HPDE6-E6E7 (cell line): Measurements from ENCODE around the gene ASCL1.

Experiments
- DNase-seq: peaks from one replicate; pipeline ENCODE4 v3.0.0; 2011; ENCODE audit warnings: missing footprints; ENCODE audit errors: extremely low spot score

ASCL1 gene

DNA sequence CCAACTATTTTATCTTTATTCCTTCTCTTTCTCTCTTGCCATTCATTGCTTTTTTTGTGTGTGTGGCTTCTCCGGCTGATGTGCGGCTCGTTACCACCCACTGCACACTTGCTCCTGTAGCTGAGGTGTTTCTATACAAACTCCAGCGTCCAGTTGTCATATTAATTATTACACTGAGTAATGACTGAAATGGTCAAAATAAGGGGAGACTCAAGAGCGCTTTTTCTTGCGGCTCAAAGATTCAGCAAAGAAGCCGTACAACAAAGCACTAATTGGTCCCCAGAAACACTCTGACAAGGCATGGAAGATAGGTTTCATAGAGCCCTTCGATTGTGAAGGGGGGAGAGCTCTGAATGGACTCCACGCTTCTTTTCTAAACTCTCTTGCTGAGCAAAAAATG is 5.6 kb upstream of the ASCL1 start:
- no peak for DNase-seq

DNA sequence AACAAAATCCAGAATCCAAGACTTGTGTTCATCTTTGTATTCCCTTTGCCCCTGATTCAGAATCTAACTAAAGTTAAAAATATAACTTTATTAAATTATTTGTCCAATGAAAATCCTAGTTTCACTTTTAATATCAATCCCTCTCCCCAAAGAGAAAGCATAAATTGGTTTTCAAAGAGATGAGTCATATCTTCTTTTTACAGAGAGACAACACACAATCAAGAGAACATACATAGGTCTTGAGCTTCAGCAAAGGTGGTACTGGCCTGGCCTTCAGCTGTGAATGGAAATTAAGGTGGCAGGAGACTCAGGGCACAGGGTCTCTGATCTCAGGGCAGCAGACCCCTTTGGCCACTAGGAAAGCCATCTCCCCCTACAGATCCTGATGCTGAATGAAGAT is 4.3 kb upstream of the ASCL1 start:
- DNase-seq = no peak

DNA sequence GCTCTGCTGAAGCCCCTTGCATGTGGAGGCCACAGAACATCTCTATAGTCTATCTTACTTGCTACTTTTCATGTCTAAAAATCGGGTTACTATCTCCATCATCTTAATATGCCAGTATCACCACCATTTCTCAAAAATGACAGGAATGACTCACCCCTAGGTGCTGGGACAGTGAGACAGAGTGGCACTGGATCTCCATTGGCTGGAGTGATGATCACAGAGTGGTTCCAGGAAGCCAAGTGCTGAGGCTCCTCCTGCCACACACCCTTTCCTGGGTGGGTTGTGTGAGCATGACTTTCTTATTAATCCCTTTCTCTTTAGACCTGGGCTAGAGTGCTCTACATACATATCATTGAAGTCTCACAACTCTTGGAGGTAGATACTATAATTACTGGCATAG is 3.3 kb upstream of the ASCL1 start:
- DNase-seq = no peak

DNA sequence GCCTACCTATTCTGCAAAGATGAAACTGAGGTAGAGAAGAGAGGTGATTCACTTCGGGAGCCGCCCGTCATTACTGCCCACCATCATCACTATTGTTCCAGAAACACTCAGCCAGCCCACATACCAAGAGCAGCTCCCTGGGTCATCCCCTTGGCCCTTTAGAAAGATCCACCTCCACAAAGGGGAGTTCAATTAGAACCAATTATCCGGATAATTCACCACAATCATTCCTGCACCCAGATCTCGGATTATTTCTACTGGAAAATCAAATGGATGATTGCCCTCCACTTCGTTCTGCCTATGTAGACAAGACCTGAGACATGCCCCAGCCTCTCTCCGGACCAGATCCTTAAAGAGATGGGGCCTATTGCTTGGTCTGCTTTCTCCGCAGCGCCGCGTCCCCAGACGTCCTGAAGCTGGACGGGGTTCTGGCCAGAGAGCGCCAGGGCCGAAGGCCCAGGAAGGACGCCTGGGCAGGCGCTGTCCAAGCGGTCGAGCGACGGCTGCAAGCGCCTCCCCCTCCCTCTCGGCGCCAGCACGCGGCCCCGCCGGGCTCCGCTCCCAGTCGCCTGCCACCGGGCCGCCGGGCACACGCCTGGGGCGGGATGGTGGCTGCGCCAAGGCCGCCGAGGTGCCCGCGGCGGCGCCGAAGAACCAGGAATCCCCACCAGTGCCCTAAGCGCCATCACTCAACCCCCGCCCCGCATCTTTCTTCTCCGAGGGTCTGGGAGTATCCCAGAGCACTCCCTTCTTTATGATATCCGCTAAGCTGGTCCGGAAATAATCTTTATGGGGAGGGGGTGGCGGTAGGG is 1.3 kb upstream of the ASCL1 start:
- no peak for DNase-seq

DNA sequence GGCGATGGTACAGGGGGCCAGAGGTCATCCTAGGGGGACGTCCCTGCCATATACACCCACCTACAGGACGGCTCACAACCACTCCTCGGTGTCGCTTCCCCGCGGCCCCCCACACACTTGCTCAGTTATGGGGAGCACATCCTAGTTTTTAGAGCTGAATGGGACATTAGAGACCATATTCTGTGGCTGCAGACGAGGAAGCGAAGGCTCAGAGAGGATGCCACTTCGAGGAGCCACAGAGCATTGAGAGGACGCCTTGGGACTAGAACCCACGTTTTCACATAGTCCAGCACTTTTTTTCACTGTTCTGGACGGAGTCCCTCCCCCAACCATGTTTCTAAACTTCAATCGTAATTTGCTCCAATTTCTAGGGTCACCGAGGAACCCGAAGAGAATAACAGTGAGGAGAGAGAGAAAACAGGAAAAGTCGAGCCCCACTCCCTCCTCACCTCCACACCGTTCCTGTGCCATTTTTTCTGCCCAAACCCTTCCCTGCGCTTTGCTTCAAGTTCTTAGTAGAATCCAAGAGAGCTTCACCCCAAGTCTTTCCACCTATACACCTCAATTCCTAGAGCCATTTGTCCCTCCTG is 641 bp upstream of the ASCL1 start:
- no peak for DNase-seq

DNA sequence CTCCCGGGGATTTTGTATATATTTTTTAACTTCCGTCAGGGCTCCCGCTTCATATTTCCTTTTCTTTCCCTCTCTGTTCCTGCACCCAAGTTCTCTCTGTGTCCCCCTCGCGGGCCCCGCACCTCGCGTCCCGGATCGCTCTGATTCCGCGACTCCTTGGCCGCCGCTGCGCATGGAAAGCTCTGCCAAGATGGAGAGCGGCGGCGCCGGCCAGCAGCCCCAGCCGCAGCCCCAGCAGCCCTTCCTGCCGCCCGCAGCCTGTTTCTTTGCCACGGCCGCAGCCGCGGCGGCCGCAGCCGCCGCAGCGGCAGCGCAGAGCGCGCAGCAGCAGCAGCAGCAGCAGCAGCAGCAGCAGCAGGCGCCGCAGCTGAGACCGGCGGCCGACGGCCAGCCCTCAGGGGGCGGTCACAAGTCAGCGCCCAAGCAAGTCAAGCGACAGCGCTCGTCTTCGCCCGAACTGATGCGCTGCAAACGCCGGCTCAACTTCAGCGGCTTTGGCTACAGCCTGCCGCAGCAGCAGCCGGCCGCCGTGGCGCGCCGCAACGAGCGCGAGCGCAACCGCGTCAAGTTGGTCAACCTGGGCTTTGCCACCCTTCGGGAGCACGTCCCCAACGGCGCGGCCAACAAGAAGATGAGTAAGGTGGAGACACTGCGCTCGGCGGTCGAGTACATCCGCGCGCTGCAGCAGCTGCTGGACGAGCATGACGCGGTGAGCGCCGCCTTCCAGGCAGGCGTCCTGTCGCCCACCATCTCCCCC is 777 bp downstream of the ASCL1 start:
- no peak for DNase-seq

DNA sequence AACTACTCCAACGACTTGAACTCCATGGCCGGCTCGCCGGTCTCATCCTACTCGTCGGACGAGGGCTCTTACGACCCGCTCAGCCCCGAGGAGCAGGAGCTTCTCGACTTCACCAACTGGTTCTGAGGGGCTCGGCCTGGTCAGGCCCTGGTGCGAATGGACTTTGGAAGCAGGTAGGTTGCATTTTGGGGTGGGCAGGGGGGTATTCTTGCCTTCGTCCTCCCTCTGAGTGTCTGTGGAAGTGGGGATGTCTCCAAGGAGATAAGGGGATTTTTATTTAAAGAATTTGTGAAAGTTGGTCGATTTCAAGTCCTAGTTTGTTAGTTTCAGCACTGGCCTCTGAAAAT is 1.3 kb downstream of the ASCL1 start:
- DNase-seq = no peak

DNA sequence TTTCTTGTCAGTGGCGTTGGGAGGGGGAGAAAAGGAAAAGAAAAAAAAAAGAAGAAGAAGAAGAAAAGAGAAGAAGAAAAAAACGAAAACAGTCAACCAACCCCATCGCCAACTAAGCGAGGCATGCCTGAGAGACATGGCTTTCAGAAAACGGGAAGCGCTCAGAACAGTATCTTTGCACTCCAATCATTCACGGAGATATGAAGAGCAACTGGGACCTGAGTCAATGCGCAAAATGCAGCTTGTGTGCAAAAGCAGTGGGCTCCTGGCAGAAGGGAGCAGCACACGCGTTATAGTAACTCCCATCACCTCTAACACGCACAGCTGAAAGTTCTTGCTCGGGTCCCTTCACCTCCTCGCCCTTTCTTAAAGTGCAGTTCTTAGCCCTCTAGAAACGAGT is 1.9 kb downstream of the ASCL1 start:
- DNase-seq = no peak

DNA sequence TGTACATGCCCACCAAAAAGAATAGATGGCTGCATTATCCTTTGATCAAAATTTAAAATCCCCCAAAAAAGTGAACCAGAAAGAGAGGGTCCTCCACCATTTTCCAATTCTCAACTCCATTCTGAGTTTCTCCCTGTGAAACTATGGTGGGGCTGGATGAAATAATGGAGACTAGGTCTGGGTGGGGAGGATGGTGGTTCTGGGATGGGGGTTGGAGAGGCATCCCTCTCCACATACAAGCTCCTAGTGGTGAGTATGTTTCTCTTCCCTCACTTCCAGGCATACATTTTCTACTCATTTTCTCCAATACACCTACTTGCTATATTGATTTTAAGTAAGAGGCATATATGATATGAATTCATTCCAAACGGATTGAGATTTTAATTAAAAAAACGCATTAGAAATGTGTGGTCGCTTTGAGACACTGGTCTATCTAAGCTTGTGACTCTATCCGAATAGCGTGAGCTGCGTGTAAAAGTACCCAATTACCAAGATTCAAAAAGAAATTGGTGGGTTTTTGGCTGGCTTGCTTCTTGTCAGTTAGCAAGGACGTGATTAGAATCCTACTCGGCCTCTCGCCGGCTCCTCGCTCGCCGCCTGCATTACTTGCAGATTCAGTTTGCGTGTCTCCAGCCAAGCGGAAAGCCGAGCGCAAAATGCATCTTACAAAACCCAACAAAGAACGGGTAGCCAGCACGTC is 3.4 kb downstream of the ASCL1 start:
- DNase-seq = no peak

DNA sequence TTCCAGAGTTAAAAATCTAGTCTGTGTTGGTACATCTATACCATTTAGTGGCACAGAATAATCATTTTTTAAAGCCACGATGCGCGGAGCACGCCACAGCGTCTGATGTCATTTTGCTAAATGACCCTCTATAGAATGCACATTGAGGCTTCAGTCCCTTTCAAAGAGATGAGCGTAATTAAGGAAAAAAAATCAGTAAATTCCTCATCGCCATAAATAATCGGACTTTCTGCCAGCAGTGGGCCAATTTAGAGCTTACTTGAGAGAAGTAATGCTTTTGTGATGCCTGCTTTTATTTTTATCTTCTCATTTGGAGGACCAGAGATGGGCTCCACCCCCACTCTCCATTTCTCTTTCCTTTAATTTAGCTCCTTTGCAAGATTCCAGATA is 4.0 kb downstream of the ASCL1 start:
- no peak for DNase-seq

DNA sequence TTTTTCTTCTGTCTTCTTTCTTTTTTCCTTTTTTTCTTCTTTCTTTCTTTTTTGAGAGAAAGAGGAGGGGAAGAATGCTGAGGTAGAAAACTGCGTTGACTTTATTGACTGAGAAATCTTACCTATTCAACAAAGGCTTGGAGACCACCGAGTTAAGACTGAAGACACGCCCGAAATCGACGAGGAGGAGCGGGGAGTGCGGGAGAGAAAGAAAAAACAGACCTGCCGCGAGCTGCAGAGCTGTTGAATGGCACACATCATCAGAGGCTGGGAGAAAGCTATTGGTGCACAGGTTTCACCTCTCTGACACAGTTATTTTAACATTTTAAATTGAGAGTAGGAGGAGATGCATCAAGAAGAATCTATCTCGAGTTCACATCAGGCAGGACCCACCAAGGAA is 5.1 kb downstream of the ASCL1 start:
- no peak for DNase-seq

DNA sequence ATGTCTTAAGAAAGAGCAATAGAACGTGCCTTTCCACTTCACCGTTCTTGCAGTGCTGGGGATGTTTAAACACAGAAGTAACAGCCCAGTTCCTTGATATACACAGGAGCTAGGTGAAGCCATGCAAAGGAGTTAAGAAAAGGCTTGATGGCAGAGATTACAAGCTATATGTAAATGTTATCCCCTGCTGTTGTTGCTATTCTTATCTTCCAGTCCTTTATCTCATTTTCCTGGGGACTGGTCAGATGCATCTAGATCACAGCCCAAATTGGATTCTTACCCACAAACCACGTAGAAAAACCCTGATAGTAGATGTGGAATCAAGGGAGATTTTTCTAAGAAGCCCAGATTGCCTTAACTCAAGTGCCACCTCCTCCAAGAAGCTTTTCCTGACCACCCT is 5.5 kb downstream of the ASCL1 start:
- DNase-seq = no peak

DNA sequence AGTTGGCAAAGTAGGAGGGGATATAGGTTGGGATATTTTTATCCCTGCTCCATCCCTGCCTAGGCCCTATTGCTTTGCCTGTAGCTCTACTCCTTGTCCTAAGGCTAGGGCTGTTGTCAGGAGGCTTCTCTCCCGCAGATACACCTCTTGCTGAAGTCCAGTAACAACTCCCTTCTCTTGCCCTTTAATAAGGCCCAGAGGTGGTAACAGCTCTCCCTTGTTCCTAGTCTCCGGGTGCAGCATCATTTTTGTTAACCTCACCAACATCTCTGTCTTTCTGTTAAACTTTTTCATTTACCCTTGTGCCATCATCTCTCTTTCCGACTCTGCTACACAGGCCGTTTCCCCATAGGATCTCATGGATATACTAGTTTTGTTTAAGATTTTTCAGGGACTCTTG is 6.3 kb downstream of the ASCL1 start:
- DNase-seq = no peak

DNA sequence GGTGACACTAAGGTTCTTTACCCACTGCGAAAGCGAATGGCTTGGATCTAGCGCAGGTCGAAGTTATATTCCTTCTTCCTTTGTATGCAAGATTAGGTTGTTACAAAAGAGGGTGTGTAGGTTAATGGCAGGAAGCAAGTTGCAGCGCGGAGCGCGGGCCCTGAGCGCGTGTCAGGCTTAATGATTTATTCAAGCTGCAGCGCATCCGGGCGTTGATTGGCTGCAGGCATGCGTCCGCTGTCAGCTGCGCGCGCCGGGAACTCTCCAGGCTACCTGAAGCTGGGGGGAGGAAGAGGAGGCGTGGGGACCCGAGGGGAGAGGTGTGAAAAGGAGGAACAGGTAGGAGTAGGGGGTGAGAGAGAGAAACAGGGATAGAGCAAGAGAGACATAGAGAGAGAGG is 7.4 kb downstream of the ASCL1 start:
- no peak for DNase-seq

DNA sequence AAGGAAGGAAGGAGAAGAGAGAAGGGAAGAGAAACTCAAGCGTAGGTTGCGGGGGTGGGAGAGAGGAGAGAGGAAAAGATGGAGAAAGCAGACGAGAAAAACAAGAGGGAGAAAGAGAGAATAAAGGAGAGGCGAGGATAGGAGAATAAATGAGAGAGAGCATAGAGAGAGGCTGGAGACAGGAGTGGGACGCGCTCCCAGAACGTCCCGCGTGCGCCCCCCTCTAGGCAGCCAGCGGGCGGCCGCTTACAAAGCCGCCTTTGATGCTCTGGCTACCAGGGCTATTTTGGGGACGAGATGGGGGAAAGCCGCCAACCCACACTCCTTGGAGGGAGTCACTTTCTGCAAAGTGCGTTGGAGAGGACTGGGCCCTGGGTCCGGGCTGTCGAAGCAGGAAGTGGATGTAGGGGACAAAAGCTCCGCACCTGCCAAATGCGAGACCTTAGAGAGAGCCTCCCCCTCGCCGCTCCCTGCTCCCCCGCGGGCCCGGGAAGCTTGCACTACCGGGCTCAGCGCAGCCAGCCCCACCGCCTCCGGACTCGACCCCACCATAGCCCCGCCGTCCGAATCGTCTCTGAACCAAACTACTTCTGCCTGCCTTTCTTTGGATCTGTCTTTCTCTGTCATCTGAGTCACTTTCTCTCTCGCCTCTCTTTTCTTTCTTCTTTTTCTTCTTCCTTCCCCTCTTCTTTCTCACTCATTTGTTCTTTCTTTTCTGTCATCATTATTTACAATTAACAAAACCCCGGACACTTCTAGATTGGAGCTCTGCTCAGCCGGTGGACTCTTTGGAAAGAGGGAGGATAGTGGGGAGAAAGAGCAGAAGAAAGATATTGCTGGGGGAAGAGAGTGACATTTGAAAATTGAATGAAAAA is 8.0 kb downstream of the ASCL1 start:
- no peak for DNase-seq

DNA sequence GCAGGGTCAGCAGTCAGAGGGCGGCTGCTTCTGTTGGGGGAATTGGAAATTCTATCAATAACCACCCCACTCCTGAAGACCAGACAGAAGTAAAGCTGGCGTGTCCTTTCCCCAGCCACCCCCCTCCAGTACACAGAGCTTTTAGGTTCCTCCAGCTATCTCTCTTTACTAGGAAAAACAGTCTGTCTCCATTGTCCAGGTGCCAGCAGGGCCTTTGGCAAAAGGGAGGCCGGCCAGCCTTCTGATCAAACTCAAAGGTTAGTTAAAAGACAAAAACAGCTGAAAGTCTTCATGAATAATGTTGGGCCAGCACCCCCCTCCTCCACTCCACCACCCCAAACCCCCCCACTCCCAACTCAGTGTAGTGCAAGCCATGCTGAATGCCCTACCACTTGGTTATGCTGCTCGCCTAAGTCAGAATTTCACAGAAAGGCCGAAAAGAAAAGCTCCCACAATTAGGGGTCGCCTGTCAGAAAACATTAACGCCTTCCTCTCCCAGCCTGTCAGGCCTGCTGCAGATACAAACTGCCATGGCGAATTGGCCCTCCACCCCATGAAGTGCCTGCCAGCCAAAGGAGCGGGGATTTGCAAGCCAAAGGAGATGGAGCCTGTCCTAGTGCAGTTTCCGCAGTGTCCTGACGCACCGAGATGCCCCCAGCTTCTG is 8.9 kb downstream of the ASCL1 start:
- no peak for DNase-seq

DNA sequence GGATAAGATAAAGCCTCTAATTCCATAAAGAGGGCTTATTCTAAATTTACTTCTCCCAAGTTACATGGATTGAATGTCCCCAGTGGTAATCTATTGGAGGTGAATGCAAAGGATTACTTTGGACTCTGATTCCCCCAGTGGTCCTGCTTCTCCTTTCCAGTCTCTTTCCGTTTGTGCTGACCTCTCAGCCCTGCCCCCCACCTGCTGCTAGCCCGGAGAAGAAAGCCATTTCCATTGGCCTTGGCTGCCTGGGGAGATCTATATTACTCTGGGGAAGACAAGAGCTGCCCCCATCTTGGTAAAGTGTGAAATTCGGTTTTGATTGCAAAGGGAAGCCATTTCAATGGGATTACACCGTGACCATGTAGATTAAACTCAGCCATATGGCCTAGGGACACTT is 13.3 kb downstream of the ASCL1 start:
- no peak for DNase-seq

DNA sequence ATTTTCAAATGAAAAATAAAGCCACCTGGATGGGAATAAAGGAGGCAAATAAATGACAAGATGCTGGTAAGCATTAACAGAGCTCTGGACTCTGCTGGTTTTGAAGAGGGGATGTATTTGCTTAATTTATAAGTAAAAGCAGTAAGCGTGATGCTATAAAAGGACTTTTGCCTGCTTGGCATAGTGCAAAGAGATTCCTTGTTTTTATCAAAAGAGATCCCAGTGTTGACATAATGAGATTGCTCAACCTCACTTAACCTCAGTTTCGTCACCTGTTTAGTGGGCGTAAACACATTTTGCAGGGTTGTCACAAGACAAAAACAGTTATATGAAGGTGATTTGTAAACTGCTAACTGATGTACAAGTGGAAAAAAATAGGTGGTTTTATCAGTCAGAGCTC is 13.8 kb downstream of the ASCL1 start:
- DNase-seq = no peak

DNA sequence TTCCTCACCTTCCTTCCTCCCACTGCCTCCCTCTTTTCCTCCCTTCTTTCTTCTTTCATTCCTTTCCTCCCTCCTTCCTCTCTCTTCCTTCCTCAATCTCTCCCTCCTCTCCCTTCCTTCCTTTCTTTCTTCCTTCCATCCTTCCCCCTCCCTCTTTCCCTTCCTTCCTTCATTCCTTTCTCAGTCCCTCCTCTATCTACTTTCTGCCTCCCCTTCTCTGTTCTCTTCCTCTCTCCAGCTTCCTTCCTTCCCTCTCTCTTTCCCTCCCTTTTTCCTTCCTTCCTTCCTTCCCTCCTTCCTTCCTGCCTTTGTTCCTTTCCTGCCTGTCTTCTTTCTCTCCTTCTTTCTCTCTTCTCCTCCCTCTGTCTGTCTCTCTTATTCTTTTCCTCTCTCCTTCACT is 16.1 kb downstream of the ASCL1 start:
- DNase-seq = no peak

DNA sequence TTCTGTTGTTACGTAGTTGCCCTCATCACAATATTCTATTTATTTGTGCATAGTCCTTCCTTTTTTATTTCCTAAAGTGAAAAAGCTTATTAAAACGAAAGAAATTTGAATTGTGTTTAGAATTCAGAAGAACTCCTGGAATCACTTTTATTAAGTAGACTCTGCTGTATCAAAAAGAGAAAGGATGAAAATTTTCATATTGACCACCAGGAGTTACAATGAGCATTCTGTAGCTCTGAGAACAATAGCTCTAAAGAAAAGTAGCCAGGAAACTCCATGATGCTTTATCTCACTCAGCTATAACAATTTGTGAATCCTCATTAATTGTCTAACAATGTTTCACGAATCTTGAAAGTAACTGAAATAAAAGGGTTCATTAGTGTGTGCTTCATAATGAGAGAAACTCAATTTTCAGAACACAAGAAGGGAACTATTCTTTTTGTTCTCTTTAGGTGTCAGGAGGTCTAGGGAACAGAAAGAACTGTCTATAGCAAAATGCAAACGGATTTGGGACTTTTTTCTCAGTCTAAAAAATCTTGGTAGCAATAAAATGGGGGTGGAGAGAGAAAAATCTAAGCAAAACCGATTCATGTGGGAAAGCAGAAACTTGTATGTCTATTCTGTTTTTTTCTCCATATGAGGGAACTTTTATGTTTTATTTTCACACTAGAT is 19.3 kb downstream of the ASCL1 start:
- no peak for DNase-seq
